Uterus (tissue), 4 donors: ENCODE results near the gene ALOX12B. TPM values are rescaled to one million over a fixed set of nuclear protein-coding genes. Genes with fewer than 3 reads are reported as not detected.

Experiments
- DNase-seq, 2 donors: peaks; one replicate each; pipeline ENCODE4 v3.0.0-alpha.2; 2019 to 2020
- H3K27ac ChIP-seq, 2 donors: fragments of 200-600 bp; sonication (generic); 1 replicate in 1 of 2; 2 replicates in 1 of 2; pipeline ENCODE4 v1.5.1; 2016 to 2018
- H3K27me3 ChIP-seq, 2 donors: fragments of 200-600 bp; sonication (generic); one replicate each; pipeline ENCODE4 v1.5.1; 2018 to 2019; ENCODE audit warnings: control low read depth in 1 of 2
- H3K36me3 ChIP-seq, 2 donors: fragments of 200-600 bp; sonication (generic); one replicate each; pipeline ENCODE4 v1.5.1; 2019; ENCODE audit warnings: control low read depth in 1 of 2
- H3K4me1 ChIP-seq, 2 donors: fragments of 200-600 bp; sonication (generic); one replicate each; pipeline ENCODE4 v1.5.1; 2018 to 2019; ENCODE audit warnings: control low read depth in 1 of 2
- H3K4me3 ChIP-seq, 2 donors: fragments of 200-600 bp; sonication (generic); 1 replicate in 1 of 2; 2 replicates in 1 of 2; pipeline ENCODE4 v1.5.1; 2018 to 2019; ENCODE audit warnings: mild to moderate bottlenecking in 1 of 2
- H3K9me3 ChIP-seq, 2 donors: fragments of 200-600 bp; sonication (generic); one replicate each; pipeline ENCODE4 v1.5.1; 2019; ENCODE audit warnings: control low read depth in 1 of 2
- POLR2A ChIP-seq, 2 donors: fragments of 450-650 bp; IDR thresholded peaks; one replicate each; pipeline ENCODE4 v1.6.1; 2016; ENCODE audit warnings: antibody characterized with exemption in 2 of 2, mild to moderate bottlenecking in 1 of 2, moderate library complexity in 1 of 2
- intact Hi-C: fragments of 100-400 bp; cut with DNase I; formaldehyde crosslinking; loops from one replicate; pipeline ENCODE4 v1.15.1; 2023; ENCODE audit warnings: low total_unique reads
- total RNA-seq, 4 donors: library from RNA; depleted of rRNA in 3 of 4; stranded (reverse); fragments of >200 nt in 3 of 4; gene quantifications; one replicate each; pipeline versions ENCODE4 v1.1.0 to v1.2.4, GENCODE V29; 2014 to 2023
- TF ChIP-seq, protein P1 (sequence below), 4 experiments: fragments of 200-600 bp in 2 of 4; fragments of 450-650 bp in 2 of 4; sonication (generic) in 2 of 4; IDR thresholded peaks; one replicate each; pipeline ENCODE4 v1.5.1; 2016 to 2019; ENCODE audit warnings: antibody characterized with exemption in 4 of 4, mild to moderate bottlenecking in 2 of 4, moderate library complexity in 1 of 4
- donor health status: DM: yes; HTN: yes; CAD: no.

The ALOX12B gene
- total RNA-seq, 4 donors from 2014 or later = not detected

- intact Hi-C loops = loop anchor here (10.0 kb wide), 1 partner anchor 233 kb away; no protein-coding TSS in a partner anchor
- peaks cover 19 to 32% of the 10 kb centered on the region in 2 donors for H3K27me3 ChIP-seq
- TF ChIP-seq, protein P1, sequence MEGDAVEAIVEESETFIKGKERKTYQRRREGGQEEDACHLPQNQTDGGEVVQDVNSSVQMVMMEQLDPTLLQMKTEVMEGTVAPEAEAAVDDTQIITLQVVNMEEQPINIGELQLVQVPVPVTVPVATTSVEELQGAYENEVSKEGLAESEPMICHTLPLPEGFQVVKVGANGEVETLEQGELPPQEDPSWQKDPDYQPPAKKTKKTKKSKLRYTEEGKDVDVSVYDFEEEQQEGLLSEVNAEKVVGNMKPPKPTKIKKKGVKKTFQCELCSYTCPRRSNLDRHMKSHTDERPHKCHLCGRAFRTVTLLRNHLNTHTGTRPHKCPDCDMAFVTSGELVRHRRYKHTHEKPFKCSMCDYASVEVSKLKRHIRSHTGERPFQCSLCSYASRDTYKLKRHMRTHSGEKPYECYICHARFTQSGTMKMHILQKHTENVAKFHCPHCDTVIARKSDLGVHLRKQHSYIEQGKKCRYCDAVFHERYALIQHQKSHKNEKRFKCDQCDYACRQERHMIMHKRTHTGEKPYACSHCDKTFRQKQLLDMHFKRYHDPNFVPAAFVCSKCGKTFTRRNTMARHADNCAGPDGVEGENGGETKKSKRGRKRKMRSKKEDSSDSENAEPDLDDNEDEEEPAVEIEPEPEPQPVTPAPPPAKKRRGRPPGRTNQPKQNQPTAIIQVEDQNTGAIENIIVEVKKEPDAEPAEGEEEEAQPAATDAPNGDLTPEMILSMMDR (IDR thresholded peaks at IDR 0.05) = no peak
- no peak for TF ChIP-seq POLR2A (IDR thresholded peaks at IDR 0.05)
- H3K4me3 ChIP-seq = no peak overlapping the region
- no peak for DNase-seq
- H3K36me3 ChIP-seq = no peaks in the 10 kb centered on the region
- no peak overlapping the region for H3K27ac ChIP-seq
- no peaks in the 10 kb centered on the region for H3K4me1 ChIP-seq
- no peaks in the 10 kb centered on the region for H3K9me3 ChIP-seq
Observed at GRCh38 chr17:8071496-8071895, 16.0 kb downstream of the ALOX12B start.

DNA sequence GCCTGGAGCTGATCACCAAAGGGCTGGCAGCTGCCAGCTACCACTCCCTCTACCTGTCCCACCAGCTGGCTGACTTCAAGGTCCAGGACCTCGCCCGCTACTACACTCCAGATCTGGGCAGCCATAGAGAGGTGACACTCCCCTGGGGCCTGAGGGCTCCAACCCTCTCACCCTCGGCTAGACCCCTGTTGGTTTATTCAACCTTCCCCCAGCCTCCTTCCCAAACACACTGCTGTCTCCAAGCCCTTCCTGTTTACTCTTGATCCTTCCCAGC is 18.0 kb downstream of the ALOX12B start:
- TF ChIP-seq, protein P1 (IDR thresholded peaks at IDR 0.05) = no peak
- TF ChIP-seq POLR2A (IDR thresholded peaks at IDR 0.05) = no peak
- H3K36me3 ChIP-seq = no peaks in the 10 kb centered on the region
- peaks cover 19 to 21% of the 10 kb centered on the region in 2 donors for H3K27me3 ChIP-seq
- no peak overlapping the region for H3K4me3 ChIP-seq
- no peaks in the 10 kb centered on the region for H3K4me1 ChIP-seq
- intact Hi-C loops = no loop called here
- no peaks in the 10 kb centered on the region for H3K9me3 ChIP-seq
- DNase-seq = no peak
- no peak overlapping the region for H3K27ac ChIP-seq

GRCh38 chr17:8068736-8069586 is 18.6 kb downstream of the ALOX12B start:
- peak in 1 of 2 donors; percentile 41 for DNase-seq

DNA sequence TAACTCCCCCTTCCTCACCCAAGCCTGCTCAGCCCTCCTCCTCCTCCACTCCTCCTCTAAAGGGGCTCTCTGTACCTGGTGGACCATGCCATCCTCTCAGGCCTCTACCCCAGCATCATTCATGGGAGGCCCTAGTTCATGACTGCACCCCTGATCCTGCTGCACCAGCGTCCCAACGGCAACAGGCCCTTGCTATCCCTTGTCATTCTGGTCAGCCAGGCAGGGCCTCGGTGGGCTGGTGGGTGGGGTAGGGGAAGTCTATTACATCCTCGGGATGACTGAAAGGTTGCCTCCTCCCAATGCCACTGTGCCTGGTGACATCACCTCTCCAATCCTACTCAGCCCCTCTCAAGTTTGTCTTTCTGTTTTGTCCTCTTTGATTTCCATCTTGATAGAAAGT is 19.7 kb downstream of the ALOX12B start:
- Histone ChIP-seq H3K9me3 (no peaks in the 10 kb centered on the region), H3K27me3 (peaks cover 16 to 20% of the 10 kb centered on the region in 2 donors), H3K4me1 (no peaks in the 10 kb centered on the region), H3K36me3 (no peaks in the 10 kb centered on the region), H3K4me3 (no peak overlapping the region), H3K27ac (no peak overlapping the region)
- intact Hi-C loops = no loop called here
- DNase-seq = no peak
- no peak for TF ChIP-seq POLR2A (IDR thresholded peaks at IDR 0.05)
- TF ChIP-seq, protein P1 (IDR thresholded peaks at IDR 0.05) = no peak

More at GRCh38 chr17:8068736-8069586, 18.6 kb downstream of the ALOX12B start:
- TF ChIP-seq POLR2A (IDR thresholded peaks at IDR 0.05) = no peak
- TF ChIP-seq, protein P1 (IDR thresholded peaks at IDR 0.05) = no peak
- no peaks in the 10 kb centered on the region for H3K36me3 ChIP-seq
- intact Hi-C loops = no loop called here
- no peak overlapping the region for H3K27ac ChIP-seq
- H3K4me1 ChIP-seq = no peaks in the 10 kb centered on the region
- peaks cover 16 to 18% of the 10 kb centered on the region in 2 donors for H3K27me3 ChIP-seq
- H3K4me3 ChIP-seq = no peak overlapping the region
- H3K9me3 ChIP-seq = no peaks in the 10 kb centered on the region
